Measurements from ENCODE around the gene ZGPAT.

- TF ChIP-seq MYC (IDR thresholded peaks at IDR 0.05; ENCODE audit: low read depth, low read length) (no peak), POLR2AphosphoS5 (IDR thresholded peaks at IDR 0.05; ENCODE audit: insufficient read depth, low read depth, low read length) (no peak), EZH2 (IDR thresholded peaks at IDR 0.05; ENCODE audit: borderline replicate concordance, low read depth, low read length, severe bottlenecking) (no peak), POLR2A (IDR thresholded peaks at IDR 0.05; ENCODE audit: low read depth, low read length) (no peak), MAX (IDR thresholded peaks at IDR 0.05; ENCODE audit: insufficient read depth, insufficient read length) (no peak), JUN (IDR thresholded peaks at IDR 0.05; ENCODE audit: borderline replicate concordance, insufficient read depth, insufficient read length, low read depth) (no peak)
- TF ChIP-seq, protein P1, sequence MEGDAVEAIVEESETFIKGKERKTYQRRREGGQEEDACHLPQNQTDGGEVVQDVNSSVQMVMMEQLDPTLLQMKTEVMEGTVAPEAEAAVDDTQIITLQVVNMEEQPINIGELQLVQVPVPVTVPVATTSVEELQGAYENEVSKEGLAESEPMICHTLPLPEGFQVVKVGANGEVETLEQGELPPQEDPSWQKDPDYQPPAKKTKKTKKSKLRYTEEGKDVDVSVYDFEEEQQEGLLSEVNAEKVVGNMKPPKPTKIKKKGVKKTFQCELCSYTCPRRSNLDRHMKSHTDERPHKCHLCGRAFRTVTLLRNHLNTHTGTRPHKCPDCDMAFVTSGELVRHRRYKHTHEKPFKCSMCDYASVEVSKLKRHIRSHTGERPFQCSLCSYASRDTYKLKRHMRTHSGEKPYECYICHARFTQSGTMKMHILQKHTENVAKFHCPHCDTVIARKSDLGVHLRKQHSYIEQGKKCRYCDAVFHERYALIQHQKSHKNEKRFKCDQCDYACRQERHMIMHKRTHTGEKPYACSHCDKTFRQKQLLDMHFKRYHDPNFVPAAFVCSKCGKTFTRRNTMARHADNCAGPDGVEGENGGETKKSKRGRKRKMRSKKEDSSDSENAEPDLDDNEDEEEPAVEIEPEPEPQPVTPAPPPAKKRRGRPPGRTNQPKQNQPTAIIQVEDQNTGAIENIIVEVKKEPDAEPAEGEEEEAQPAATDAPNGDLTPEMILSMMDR (IDR thresholded peaks at IDR 0.05; ENCODE audit: extremely low read depth in 1 of 2, insufficient read depth in 1 of 2, low read depth in 1 of 2, low read length in 2 of 2), result no peak
Measured at GRCh38 chr20:63681609-63682142, 26.2 kb upstream of the ZGPAT start.
